IMR-90 (cell line): ENCODE measurements around the gene MPC2. TPM values are rescaled to one million over a fixed set of nuclear protein-coding genes. Genes with fewer than 3 reads are reported as not detected.

Experiments
- ATAC-seq: fragments of 200-7000 bp; cut with Tn5 transposase; 2 replicates; pipeline ENCODE4 v1.9.1; 2020; ENCODE audit warnings: low read depth, mild to moderate bottlenecking, moderate library complexity
- BruUV-seq: library from RNA; stranded (reverse); fragments of 400-500 nt; replicated peaks from 2 replicates; lab custom pipeline; 2021; lab: Mats Ljungman, UMichigan
- CTCF ChIA-PET: fragments of 300-600 bp; formaldehyde crosslinking; extraction: SDS; loops from one replicate; lab custom pipeline; 2021; ENCODE audit warnings: antibody characterized with exemption; lab: Yijun Ruan, JAX
- POLR2A ChIA-PET: fragments of 300-600 bp; sonication (Branson Sonifier 250); formaldehyde crosslinking; loops from one replicate; lab custom pipeline; 2022; ENCODE audit warnings: antibody characterized with exemption; ENCODE audit not compliant: unreplicated experiment; lab: Charles Lee
- DNase-seq: peaks from one replicate; pipeline ENCODE4 v3.0.0; 2013
- H2AFZ ChIP-seq: replicated peaks from 2 replicates; pipeline ENCODE3; 2013; ENCODE audit warnings: low read length, mild to moderate bottlenecking; ENCODE audit not compliant: poor library complexity
- H2AK5ac ChIP-seq: 2 replicates; pipeline ENCODE4 v1.6.1; 2013; ENCODE audit warnings: low read depth, low read length, inconsistent platforms
- H2AK9ac ChIP-seq: replicated peaks from 2 replicates; pipeline ENCODE3; 2013; ENCODE audit warnings: mild to moderate bottlenecking, low read depth, low read length, moderate library complexity; ENCODE audit not compliant: poor library complexity
- H2BK120ac ChIP-seq: 2 replicates; pipeline ENCODE4 v1.6.1; 2013; ENCODE audit warnings: low read depth, low read length, inconsistent platforms
- H2BK15ac ChIP-seq: 3 replicates; pipeline ENCODE4 v1.6.1; 2013; ENCODE audit warnings: low read depth, low read length, inconsistent platforms
- H2BK20ac ChIP-seq: 2 replicates; pipeline ENCODE4 v1.6.1; 2013; ENCODE audit warnings: low read depth, mild to moderate bottlenecking, inconsistent platforms, low read length, moderate library complexity
- H2BK5ac ChIP-seq: 2 replicates; pipeline ENCODE4 v1.6.1; 2013; ENCODE audit warnings: mild to moderate bottlenecking, low read depth, low read length, inconsistent platforms; ENCODE audit not compliant: poor library complexity, severe bottlenecking
- H3K14ac ChIP-seq: replicated peaks from 2 replicates; pipeline ENCODE4 v1.6.1; 2013; ENCODE audit warnings: low read depth, low read length, inconsistent platforms
- H3K18ac ChIP-seq: 2 replicates; pipeline ENCODE4 v1.6.1; 2013; ENCODE audit warnings: low read depth, low read length, control low read depth
- H3K23ac ChIP-seq: 2 replicates; pipeline ENCODE4 v1.6.1; 2013; ENCODE audit warnings: low read depth, low read length, inconsistent platforms
- H3K27ac ChIP-seq: 2 replicates; pipeline ENCODE4 v1.5.1; 2013; ENCODE audit warnings: mild to moderate bottlenecking, control low read depth, low read length; ENCODE audit not compliant: insufficient read depth
- H3K27me3 ChIP-seq: 2 replicates; pipeline ENCODE4 v1.6.1; 2013; ENCODE audit warnings: low read length; ENCODE audit not compliant: control insufficient read depth, insufficient read depth
- H3K36me3 ChIP-seq: 2 replicates; pipeline ENCODE4 v1.6.1; 2013; ENCODE audit warnings: low read length, mixed read lengths; ENCODE audit not compliant: control insufficient read depth, insufficient read depth
- H3K4ac ChIP-seq: 2 replicates; pipeline ENCODE4 v1.6.1; 2013; ENCODE audit warnings: low read depth, low read length, inconsistent platforms
- H3K4me1 ChIP-seq: 2 replicates; pipeline ENCODE4 v1.6.1; 2013; ENCODE audit warnings: low read length, mixed read lengths; ENCODE audit not compliant: control insufficient read depth, insufficient read depth
- H3K4me2 ChIP-seq: 2 replicates; pipeline ENCODE4 v1.6.1; 2013; ENCODE audit warnings: low read depth, mild to moderate bottlenecking, control low read depth, low read length, moderate library complexity
- H3K4me3 ChIP-seq: 2 replicates; pipeline ENCODE4 v1.5.1; 2013; ENCODE audit warnings: low read depth, mild to moderate bottlenecking, control low read depth, low read length, moderate library complexity; ENCODE audit not compliant: insufficient read depth
- H3K56ac ChIP-seq: 2 replicates; pipeline ENCODE4 v1.6.1; 2013; ENCODE audit warnings: low read length, inconsistent platforms; ENCODE audit not compliant: insufficient read depth; ENCODE audit errors: extremely low read depth
- H3K79me1 ChIP-seq, 2 experiments: 2 replicates each; pipeline ENCODE4 v1.6.1; 2013; ENCODE audit warnings: low read length in 2 of 2, inconsistent platforms in 1 of 2, low read depth in 1 of 2
- H3K9ac ChIP-seq: 2 replicates; pipeline ENCODE4 v1.6.1; 2013; ENCODE audit warnings: low read depth, low read length, control low read depth
- H3K9me1 ChIP-seq: 2 replicates; pipeline ENCODE4 v1.6.1; 2013; ENCODE audit warnings: low read length, inconsistent platforms; ENCODE audit not compliant: insufficient read depth
- H3K9me3 ChIP-seq: 2 replicates; pipeline ENCODE4 v1.6.1; 2013; ENCODE audit warnings: low read length; ENCODE audit not compliant: control insufficient read depth, insufficient read depth
- H4K20me1 ChIP-seq: 2 replicates; pipeline ENCODE4 v1.6.1; 2013; ENCODE audit warnings: low read length, inconsistent platforms; ENCODE audit not compliant: insufficient read depth
- H4K5ac ChIP-seq: 2 replicates; pipeline ENCODE4 v1.6.1; 2013; ENCODE audit warnings: mild to moderate bottlenecking, low read depth, low read length, control low read depth
- H4K8ac ChIP-seq, 2 experiments: 2 replicates each; pipeline ENCODE4 v1.6.1; 2013; ENCODE audit warnings: low read depth in 2 of 2, low read length in 2 of 2, control low read depth in 1 of 2, inconsistent platforms in 1 of 2
- H4K91ac ChIP-seq: 2 replicates; pipeline ENCODE4 v1.6.1; 2013; ENCODE audit warnings: low read depth, low read length, inconsistent platforms; ENCODE audit not compliant: insufficient read depth
- BHLHE40 ChIP-seq: fragments of 150-350 bp; IDR thresholded peaks from 2 replicates; pipeline ENCODE4 v1.6.1; 2016; ENCODE audit warnings: mild to moderate bottlenecking, low read depth, low read length
- CEBPB ChIP-seq: IDR thresholded peaks from 2 replicates; pipeline ENCODE4 v1.6.1; 2012; ENCODE audit warnings: low read depth, low read length, improper control_type of control experiment
- CHD1 ChIP-seq: IDR thresholded peaks from 2 replicates; pipeline ENCODE4 v1.6.1; 2012; ENCODE audit warnings: low read depth, low read length, improper control_type of control experiment
- CTCF ChIP-seq: conservative IDR thresholded peaks from 2 replicates; pipeline ENCODE4 v1.5.1; 2012; ENCODE audit warnings: mild to moderate bottlenecking, low read depth, low read length, improper control_type of control experiment
- FOS ChIP-seq: fragments of 150-350 bp; IDR thresholded peaks from 2 replicates; pipeline ENCODE4 v1.6.1; 2016; ENCODE audit warnings: low read depth, low read length
- MAFK ChIP-seq: IDR thresholded peaks from 2 replicates; pipeline ENCODE4 v1.6.1; 2012; ENCODE audit warnings: low read depth, low read length, improper control_type of control experiment
- MAZ ChIP-seq: IDR thresholded peaks from 2 replicates; pipeline ENCODE4 v1.6.1; 2012; ENCODE audit warnings: low read depth, mild to moderate bottlenecking, low read length, improper control_type of control experiment, moderate library complexity, borderline replicate concordance
- MXI1 ChIP-seq: IDR thresholded peaks from 2 replicates; pipeline ENCODE4 v1.6.1; 2012; ENCODE audit warnings: low read depth, mild to moderate bottlenecking, low read length, moderate library complexity, borderline replicate concordance
- NFE2L2 ChIP-seq: fragments of 150-350 bp; IDR thresholded peaks from 2 replicates; pipeline ENCODE4 v1.6.1; 2016; ENCODE audit warnings: low read depth, mild to moderate bottlenecking, low read length
- POLR2A ChIP-seq: IDR thresholded peaks from 2 replicates; pipeline ENCODE4 v1.6.1; 2012; ENCODE audit warnings: mild to moderate bottlenecking, low read depth, low read length
- RAD21 ChIP-seq: IDR thresholded peaks from 2 replicates; pipeline ENCODE4 v1.6.1; 2012; ENCODE audit warnings: low read length, improper control_type of control experiment
- RCOR1 ChIP-seq: IDR thresholded peaks from 2 replicates; pipeline ENCODE4 v1.6.1; 2012; ENCODE audit warnings: mild to moderate bottlenecking, low read length, improper control_type of control experiment; ENCODE audit not compliant: insufficient replicate concordance
- RFX5 ChIP-seq: IDR thresholded peaks from 2 replicates; pipeline ENCODE4 v1.8.0; 2012; ENCODE audit warnings: low read depth, mild to moderate bottlenecking, low read length, moderate library complexity
- SMC3 ChIP-seq: fragments of 150-350 bp; IDR thresholded peaks from 2 replicates; pipeline ENCODE4 v1.6.1; 2016; ENCODE audit warnings: low read depth, mild to moderate bottlenecking, antibody characterized with exemption, low read length, moderate library complexity
- WGBS, 2 experiments: methylation state at CpG; one replicate each; pipeline versions ENCODE4 v1.1.5 to v1.1.7; 2013; ENCODE audit warnings: missing lambda C conversion rate in 2 of 2; ENCODE audit not compliant: insufficient read length in 1 of 2; ENCODE audit errors: extremely low coverage in 2 of 2; 5-methylcytosine and 5-hydroxymethylcytosine counted together
- dilution Hi-C: fragments of 300-500 bp; cut with HindIII; formaldehyde crosslinking; loops from one replicate; pipeline ENCODE4 v1.14.3; 2018; ENCODE audit warnings: low sequenced_read_pairs; ENCODE audit not compliant: unreplicated experiment
- in situ Hi-C: fragments of 300-500 bp; cut with MboI; formaldehyde crosslinking; loops from 3 replicates; pipeline ENCODE4 v1.14.3; 2019; ENCODE audit warnings: low sequenced_read_pairs, inconsistent platforms, mixed read lengths
- intact Hi-C: fragments of 100-400 bp; cut with micrococcal nuclease; formaldehyde crosslinking; loops from 2 replicates; pipeline ENCODE4 v1.10.0; 2022
- polyA plus RNA-seq, 3 experiments: library from polyadenylated mRNA; depleted of rRNA; stranded (reverse); fragments of >200 nt; gene quantifications; 2 replicates each; pipeline ENCODE4 v1.2.3, GENCODE V29; 2012; ENCODE audit warnings: low replicate concordance in 1 of 3
- total RNA-seq: library from RNA; depleted of rRNA; stranded (reverse); fragments of >200 nt; gene quantifications from 2 replicates; pipeline ENCODE4 v1.2.3, GENCODE V29; 2012
- TF ChIP-seq, protein P1 (sequence below): fragments of 150-350 bp; IDR thresholded peaks from 2 replicates; pipeline ENCODE4 v1.6.1; 2016; ENCODE audit warnings: low read depth, mild to moderate bottlenecking, low read length, moderate library complexity, borderline replicate concordance
- TF ChIP-seq, protein P2 (sequence below): fragments of 150-350 bp; IDR thresholded peaks from 2 replicates; pipeline ENCODE4 v1.6.1; 2017; ENCODE audit warnings: mild to moderate bottlenecking, antibody characterized with exemption, low read length, low read depth

MPC2 gene
- total and polyA plus RNA-seq, 2 of the 4 experiments (the other 2 are of a cell fraction): 35.0 to 42.9 TPM

- in situ Hi-C loops: no loop called here
- H3K4ac ChIP-seq: 0 out of 2 replicates have a peak overlapping the region, but pooled peaks have one; percentile 38
- H4K20me1 ChIP-seq: no peaks in the 10 kb centered on the region
- no peak overlapping the region for H2BK15ac ChIP-seq
- ATAC-seq (no peak), DNase-seq (no peak)
- 100% methylated on average over 1 of the region's 8 CpGs; no CpG with 5 or more reads in 1 of the 2 experiments for WGBS, 2 experiments
- H3K4me1 ChIP-seq: peaks cover 10% of the 10 kb centered on the region
- no peak overlapping the region for H3K9ac ChIP-seq
- no peak overlapping the region for H3K18ac ChIP-seq
- no peak overlapping the region for H2AK9ac ChIP-seq
- no peak overlapping the region for H4K8ac ChIP-seq
- no peak overlapping the region for H3K27ac ChIP-seq
- no peak overlapping the region for H3K23ac ChIP-seq
- no peak overlapping the region for H2AFZ ChIP-seq
- no peak overlapping the region for H4K5ac ChIP-seq
- no peaks in the 10 kb centered on the region for H3K36me3 ChIP-seq
- BruUV-seq: no TSS peak
- intact Hi-C loops: no loop called here
- H3K27me3 ChIP-seq: no peaks in the 10 kb centered on the region
- no peak overlapping the region for H2BK5ac ChIP-seq
- no peak overlapping the region for H2BK120ac ChIP-seq
- H3K79me1 ChIP-seq: no peaks in the 10 kb centered on the region
- CTCF ChIA-PET: interaction anchor here (0.5 to 1.4 kb wide), 3 partner anchors 10 to 36 kb away, joined by 3 to 8 read pairs (median 3); no protein-coding TSS in a partner anchor
- H3K56ac ChIP-seq: no peak overlapping the region
- dilution Hi-C loops: no loop called here
- H3K4me2 ChIP-seq: no peak overlapping the region
- no peak overlapping the region for H3K14ac ChIP-seq
- H3K9me3 ChIP-seq: no peaks in the 10 kb centered on the region
- H4K91ac ChIP-seq: no peak overlapping the region
- no peak overlapping the region for H3K4me3 ChIP-seq
- peaks cover 3% of the 10 kb centered on the region; the same call in 1 of the 2 replicates for H3K9me1 ChIP-seq
- H2AK5ac ChIP-seq: peak overlapping the region; percentile 57
- TF ChIP-seq, protein P1, sequence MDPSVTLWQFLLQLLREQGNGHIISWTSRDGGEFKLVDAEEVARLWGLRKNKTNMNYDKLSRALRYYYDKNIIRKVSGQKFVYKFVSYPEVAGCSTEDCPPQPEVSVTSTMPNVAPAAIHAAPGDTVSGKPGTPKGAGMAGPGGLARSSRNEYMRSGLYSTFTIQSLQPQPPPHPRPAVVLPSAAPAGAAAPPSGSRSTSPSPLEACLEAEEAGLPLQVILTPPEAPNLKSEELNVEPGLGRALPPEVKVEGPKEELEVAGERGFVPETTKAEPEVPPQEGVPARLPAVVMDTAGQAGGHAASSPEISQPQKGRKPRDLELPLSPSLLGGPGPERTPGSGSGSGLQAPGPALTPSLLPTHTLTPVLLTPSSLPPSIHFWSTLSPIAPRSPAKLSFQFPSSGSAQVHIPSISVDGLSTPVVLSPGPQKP: no peak
- TF ChIP-seq CTCF (no peak), CHD1 (no peak), MAZ (no peak), RFX5 (no peak), RAD21 (no peak), BHLHE40 (no peak), NFE2L2 (no peak), FOS (no peak), SMC3 (no peak), MAFK (no peak), CEBPB (no peak), POLR2A (no peak), RCOR1 (no peak), MXI1 (no peak)
- TF ChIP-seq, protein P2, sequence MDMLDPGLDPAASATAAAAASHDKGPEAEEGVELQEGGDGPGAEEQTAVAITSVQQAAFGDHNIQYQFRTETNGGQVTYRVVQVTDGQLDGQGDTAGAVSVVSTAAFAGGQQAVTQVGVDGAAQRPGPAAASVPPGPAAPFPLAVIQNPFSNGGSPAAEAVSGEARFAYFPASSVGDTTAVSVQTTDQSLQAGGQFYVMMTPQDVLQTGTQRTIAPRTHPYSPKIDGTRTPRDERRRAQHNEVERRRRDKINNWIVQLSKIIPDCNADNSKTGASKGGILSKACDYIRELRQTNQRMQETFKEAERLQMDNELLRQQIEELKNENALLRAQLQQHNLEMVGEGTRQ: no peak
- 0 out of 2 replicates have a peak overlapping the region, but pooled peaks have one; percentile 68 for H2BK20ac ChIP-seq
- POLR2A ChIA-PET: no interaction called here
Observed at GRCh38 chr1:167882376-167882775, 54.5 kb downstream of the MPC2 start.
